K562 (cell line): Measurements from ENCODE around the gene TTC23L. TPM values are rescaled to one million over a fixed set of nuclear protein-coding genes. Genes with fewer than 3 reads are reported as not detected.

Source experiments
- BACH1 ChIP-seq: fragments of 200-800 bp; sonication (Bioruptor generic); IDR thresholded peaks from 2 replicates; pipeline ENCODE4 v1.6.1; 2016; ENCODE audit warnings: missing genetic modification characterization, missing compliant biosample characterization
- HNRNPK ChIP-seq: fragments of 200-400 bp; formaldehyde crosslinking; IDR thresholded peaks from one replicate; pipeline ENCODE4 v1.6.1; 2018; ENCODE audit warnings: mild to moderate bottlenecking, low read depth, low read length; ENCODE audit not compliant: poor library complexity, severe bottlenecking
- KDM2B ChIP-seq: fragments of 250-450 bp; sonication (Bioruptor Pico); IDR thresholded peaks from 2 replicates; pipeline ENCODE4 v1.8.0; 2021; ENCODE audit warnings: mild to moderate bottlenecking, moderate library complexity
- MEIS2 ChIP-seq: fragments of 450-650 bp; IDR thresholded peaks from 2 replicates; pipeline ENCODE4 v1.6.1; 2014; ENCODE audit warnings: mild to moderate bottlenecking; ENCODE audit not compliant: partially characterized antibody
- NR2C1 ChIP-seq, 2 experiments: fragments of 450-650 bp; IDR thresholded peaks; 2 replicates each; pipeline ENCODE4 v1.6.1; 2017; ENCODE audit warnings: mild to moderate bottlenecking in 2 of 2, antibody characterized with exemption in 1 of 2, inconsistent platforms in 1 of 2, missing compliant biosample characterization in 1 of 2, missing genetic modification characterization in 1 of 2
- PYGO2 ChIP-seq: fragments of 450-650 bp; IDR thresholded peaks from 2 replicates; pipeline ENCODE4 v1.6.1; 2016; ENCODE audit warnings: mild to moderate bottlenecking, missing genetic modification characterization, moderate library complexity, missing compliant biosample characterization
- RBM34 ChIP-seq: fragments of 200-400 bp; formaldehyde crosslinking; IDR thresholded peaks from 2 replicates; pipeline ENCODE4 v1.6.1; 2018; ENCODE audit warnings: low read length, borderline replicate concordance; ENCODE audit not compliant: insufficient read depth
- STAG1 ChIP-seq: sonication (generic); formaldehyde crosslinking; IDR thresholded peaks from 2 replicates; pipeline ENCODE4 v1.5.0; 2020; ENCODE audit warnings: missing genetic modification reagents, borderline replicate concordance
- ZNF175 ChIP-seq: fragments of 200-800 bp; sonication (Bioruptor generic); IDR thresholded peaks from 2 replicates; pipeline ENCODE4 v1.6.1; 2016; ENCODE audit warnings: low read depth, mild to moderate bottlenecking, missing genetic modification characterization, missing compliant biosample characterization
- ZNF239 ChIP-seq: fragments of 250-450 bp; sonication (Bioruptor Pico); IDR thresholded peaks from 2 replicates; pipeline ENCODE4 v1.4.0; 2020; ENCODE audit warnings: mild to moderate bottlenecking
- ZNF57 ChIP-seq: fragments of 450-650 bp; formaldehyde crosslinking; IDR thresholded peaks from 2 replicates; pipeline ENCODE4 v1.4.0; 2020; ENCODE audit warnings: mild to moderate bottlenecking, moderate library complexity
- ZNF695 ChIP-seq: fragments of 450-650 bp; formaldehyde crosslinking; IDR thresholded peaks from 2 replicates; pipeline ENCODE4 v1.4.0; 2020; ENCODE audit warnings: mild to moderate bottlenecking, moderate library complexity
- ZSCAN32 ChIP-seq: fragments of 450-650 bp; formaldehyde crosslinking; IDR thresholded peaks from 2 replicates; pipeline ENCODE4 v1.4.0; 2020; ENCODE audit warnings: mild to moderate bottlenecking, moderate library complexity
- polyA plus RNA-seq, 8 experiments: library from polyadenylated mRNA; depleted of rRNA in 4 of 8; stranded (reverse) in 5 of 8; unstranded in 3 of 8; fragments of >200 nt; fragmentation: Nextera tagmentation in 2 of 8; fragmentation: Illumina TruSeq in 1 of 8; extraction: Ambion mirVana in 2 of 8; extraction: Trizol in 1 of 8; gene quantifications; 2 replicates each; pipeline versions ENCODE4 v1.2.1 to v1.2.3, GENCODE V29; 2011 to 2014; ENCODE audit warnings: inconsistent platforms in 1 of 8, missing spikeins in 1 of 8
- total RNA-seq, 7 experiments: library from RNA; depleted of rRNA in 6 of 7; stranded (reverse); fragments of >200 nt in 6 of 7; fragmentation: Illumina TruSeq in 2 of 7; extraction: Trizol in 2 of 7; gene quantifications; 2 replicates each; pipeline versions ENCODE4 v1.2.1 to v1.2.3, GENCODE V29; 2011 to 2021; ENCODE audit warnings: low replicate concordance in 1 of 7
- TF ChIP-seq, protein P1 (sequence below): fragments of 250-450 bp; sonication (Bioruptor Pico); IDR thresholded peaks from 2 replicates; pipeline ENCODE4 v1.4.0; 2020
- TF ChIP-seq, protein P2 (sequence below), 3 experiments: IDR thresholded peaks in 2 of 3; conservative IDR thresholded peaks in 1 of 3; 2 replicates each; pipeline ENCODE4 v1.5.1; 2011 to 2012; ENCODE audit warnings: low read length in 3 of 3, mild to moderate bottlenecking in 3 of 3, control low read depth in 2 of 3, improper control_type of control experiment in 1 of 3, inconsistent platforms in 1 of 3, low read depth in 1 of 3, mixed read lengths in 1 of 3, moderate library complexity in 1 of 3; ENCODE audit not compliant: insufficient read depth in 2 of 3
- TF ChIP-seq, protein P3 (sequence below): fragments of 250-450 bp; sonication (Bioruptor Pico); IDR thresholded peaks from 2 replicates; pipeline ENCODE4 v1.4.0; 2020; ENCODE audit warnings: mild to moderate bottlenecking, moderate library complexity, borderline replicate concordance

The TTC23L gene
- total and polyA plus RNA-seq, 9 of the 15 experiments (the other 6 are each of a cell fraction or from before 2014, with no cell fraction given) = 0.03 to 0.32 (median 0.14) TPM; not detected in 2

DNA sequence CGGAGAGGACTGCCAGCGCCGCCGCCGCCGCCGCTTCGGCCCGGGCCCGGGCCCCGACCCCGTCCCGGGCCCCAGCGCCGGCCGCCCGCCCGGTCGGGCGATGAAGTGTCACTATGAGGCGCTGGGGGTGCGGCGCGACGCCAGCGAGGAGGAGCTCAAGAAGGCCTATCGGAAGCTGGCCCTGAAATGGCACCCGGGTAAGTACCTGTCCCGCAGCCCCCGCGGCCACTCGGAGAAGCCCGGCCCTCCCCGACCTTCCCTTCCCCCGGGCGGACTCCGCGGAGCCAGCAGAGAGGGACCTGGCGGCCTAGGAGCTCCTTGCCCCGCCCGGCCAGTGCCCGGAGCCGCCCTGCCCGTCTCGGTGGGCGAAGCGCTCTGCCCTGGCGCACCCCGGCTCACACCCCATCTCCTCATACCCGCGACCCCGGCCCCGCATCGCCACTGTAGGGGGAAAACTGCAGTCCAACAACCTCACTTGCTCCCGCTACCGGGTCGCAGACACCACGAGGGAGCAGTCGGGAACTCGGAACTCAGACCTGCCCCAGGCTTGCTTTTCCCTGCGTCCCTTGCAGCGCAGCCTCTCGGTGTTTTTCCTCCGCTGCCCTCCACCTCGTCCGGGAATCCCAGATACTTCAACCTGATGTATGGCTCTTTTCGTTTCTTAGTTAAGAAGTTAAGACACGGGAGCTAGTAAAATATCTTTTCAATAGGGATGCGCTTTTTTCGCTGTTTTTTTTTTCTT, 90.9 kb downstream of the TTC23L start (continued):
- TF ChIP-seq, protein P1, sequence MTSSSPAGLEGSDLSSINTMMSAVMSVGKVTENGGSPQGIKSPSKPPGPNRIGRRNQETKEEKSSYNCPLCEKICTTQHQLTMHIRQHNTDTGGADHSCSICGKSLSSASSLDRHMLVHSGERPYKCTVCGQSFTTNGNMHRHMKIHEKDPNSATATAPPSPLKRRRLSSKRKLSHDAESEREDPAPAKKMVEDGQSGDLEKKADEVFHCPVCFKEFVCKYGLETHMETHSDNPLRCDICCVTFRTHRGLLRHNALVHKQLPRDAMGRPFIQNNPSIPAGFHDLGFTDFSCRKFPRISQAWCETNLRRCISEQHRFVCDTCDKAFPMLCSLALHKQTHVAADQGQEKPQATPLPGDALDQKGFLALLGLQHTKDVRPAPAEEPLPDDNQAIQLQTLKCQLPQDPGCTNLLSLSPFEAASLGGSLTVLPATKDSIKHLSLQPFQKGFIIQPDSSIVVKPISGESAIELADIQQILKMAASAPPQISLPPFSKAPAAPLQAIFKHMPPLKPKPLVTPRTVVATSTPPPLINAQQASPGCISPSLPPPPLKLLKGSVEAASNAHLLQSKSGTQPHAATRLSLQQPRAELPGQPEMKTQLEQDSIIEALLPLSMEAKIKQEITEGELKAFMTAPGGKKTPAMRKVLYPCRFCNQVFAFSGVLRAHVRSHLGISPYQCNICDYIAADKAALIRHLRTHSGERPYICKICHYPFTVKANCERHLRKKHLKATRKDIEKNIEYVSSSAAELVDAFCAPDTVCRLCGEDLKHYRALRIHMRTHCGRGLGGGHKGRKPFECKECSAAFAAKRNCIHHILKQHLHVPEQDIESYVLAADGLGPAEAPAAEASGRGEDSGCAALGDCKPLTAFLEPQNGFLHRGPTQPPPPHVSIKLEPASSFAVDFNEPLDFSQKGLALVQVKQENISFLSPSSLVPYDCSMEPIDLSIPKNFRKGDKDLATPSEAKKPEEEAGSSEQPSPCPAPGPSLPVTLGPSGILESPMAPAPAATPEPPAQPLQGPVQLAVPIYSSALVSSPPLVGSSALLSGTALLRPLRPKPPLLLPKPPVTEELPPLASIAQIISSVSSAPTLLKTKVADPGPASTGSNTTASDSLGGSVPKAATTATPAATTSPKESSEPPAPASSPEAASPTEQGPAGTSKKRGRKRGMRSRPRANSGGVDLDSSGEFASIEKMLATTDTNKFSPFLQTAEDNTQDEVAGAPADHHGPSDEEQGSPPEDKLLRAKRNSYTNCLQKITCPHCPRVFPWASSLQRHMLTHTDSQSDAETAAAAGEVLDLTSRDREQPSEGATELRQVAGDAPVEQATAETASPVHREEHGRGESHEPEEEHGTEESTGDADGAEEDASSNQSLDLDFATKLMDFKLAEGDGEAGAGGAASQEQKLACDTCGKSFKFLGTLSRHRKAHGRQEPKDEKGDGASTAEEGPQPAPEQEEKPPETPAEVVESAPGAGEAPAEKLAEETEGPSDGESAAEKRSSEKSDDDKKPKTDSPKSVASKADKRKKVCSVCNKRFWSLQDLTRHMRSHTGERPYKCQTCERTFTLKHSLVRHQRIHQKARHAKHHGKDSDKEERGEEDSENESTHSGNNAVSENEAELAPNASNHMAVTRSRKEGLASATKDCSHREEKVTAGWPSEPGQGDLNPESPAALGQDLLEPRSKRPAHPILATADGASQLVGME (CRISPR knock-in tag) = no peak
- no peak for TF ChIP-seq STAG1 (CRISPR knock-in tag)
- TF ChIP-seq ZSCAN32 (CRISPR knock-in tag) = no peak
- TF ChIP-seq KDM2B (CRISPR knock-in tag) = no peak
- TF ChIP-seq HNRNPK = no peak
- TF ChIP-seq, protein P2, sequence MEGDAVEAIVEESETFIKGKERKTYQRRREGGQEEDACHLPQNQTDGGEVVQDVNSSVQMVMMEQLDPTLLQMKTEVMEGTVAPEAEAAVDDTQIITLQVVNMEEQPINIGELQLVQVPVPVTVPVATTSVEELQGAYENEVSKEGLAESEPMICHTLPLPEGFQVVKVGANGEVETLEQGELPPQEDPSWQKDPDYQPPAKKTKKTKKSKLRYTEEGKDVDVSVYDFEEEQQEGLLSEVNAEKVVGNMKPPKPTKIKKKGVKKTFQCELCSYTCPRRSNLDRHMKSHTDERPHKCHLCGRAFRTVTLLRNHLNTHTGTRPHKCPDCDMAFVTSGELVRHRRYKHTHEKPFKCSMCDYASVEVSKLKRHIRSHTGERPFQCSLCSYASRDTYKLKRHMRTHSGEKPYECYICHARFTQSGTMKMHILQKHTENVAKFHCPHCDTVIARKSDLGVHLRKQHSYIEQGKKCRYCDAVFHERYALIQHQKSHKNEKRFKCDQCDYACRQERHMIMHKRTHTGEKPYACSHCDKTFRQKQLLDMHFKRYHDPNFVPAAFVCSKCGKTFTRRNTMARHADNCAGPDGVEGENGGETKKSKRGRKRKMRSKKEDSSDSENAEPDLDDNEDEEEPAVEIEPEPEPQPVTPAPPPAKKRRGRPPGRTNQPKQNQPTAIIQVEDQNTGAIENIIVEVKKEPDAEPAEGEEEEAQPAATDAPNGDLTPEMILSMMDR (IDR thresholded peaks at IDR 0.05 in 2 of 3, conservative IDR thresholded peaks at IDR 0.05 in 1 of 3; ENCODE audit: insufficient read depth in 2 of 3, low read depth in 1 of 3, low read length in 3 of 3) = peak in 1 of 3 experiments; percentile 9; a peak in 1 of 6 replicates
- TF ChIP-seq, protein P3, sequence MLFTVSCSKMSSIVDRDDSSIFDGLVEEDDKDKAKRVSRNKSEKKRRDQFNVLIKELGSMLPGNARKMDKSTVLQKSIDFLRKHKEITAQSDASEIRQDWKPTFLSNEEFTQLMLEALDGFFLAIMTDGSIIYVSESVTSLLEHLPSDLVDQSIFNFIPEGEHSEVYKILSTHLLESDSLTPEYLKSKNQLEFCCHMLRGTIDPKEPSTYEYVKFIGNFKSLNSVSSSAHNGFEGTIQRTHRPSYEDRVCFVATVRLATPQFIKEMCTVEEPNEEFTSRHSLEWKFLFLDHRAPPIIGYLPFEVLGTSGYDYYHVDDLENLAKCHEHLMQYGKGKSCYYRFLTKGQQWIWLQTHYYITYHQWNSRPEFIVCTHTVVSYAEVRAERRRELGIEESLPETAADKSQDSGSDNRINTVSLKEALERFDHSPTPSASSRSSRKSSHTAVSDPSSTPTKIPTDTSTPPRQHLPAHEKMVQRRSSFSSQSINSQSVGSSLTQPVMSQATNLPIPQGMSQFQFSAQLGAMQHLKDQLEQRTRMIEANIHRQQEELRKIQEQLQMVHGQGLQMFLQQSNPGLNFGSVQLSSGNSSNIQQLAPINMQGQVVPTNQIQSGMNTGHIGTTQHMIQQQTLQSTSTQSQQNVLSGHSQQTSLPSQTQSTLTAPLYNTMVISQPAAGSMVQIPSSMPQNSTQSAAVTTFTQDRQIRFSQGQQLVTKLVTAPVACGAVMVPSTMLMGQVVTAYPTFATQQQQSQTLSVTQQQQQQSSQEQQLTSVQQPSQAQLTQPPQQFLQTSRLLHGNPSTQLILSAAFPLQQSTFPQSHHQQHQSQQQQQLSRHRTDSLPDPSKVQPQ (CRISPR knock-in tag) = no peak
- TF ChIP-seq NR2C1 (IDR thresholded peaks at IDR 0.05) = no peak
- no peak for TF ChIP-seq NR2C1 (tag; IDR thresholded peaks at IDR 0.05)
- TF ChIP-seq ZNF175 (CRISPR knock-in tag) = no peak
- TF ChIP-seq BACH1 = no peak
- TF ChIP-seq MEIS2 = no peak
- TF ChIP-seq ZNF57 = no peak
- no peak for TF ChIP-seq PYGO2
- no peak for TF ChIP-seq ZNF239 (CRISPR knock-in tag)
- no peak for TF ChIP-seq RBM34
- TF ChIP-seq ZNF695 = no peak
